ENCODE data around the gene RFC4.

DNA sequence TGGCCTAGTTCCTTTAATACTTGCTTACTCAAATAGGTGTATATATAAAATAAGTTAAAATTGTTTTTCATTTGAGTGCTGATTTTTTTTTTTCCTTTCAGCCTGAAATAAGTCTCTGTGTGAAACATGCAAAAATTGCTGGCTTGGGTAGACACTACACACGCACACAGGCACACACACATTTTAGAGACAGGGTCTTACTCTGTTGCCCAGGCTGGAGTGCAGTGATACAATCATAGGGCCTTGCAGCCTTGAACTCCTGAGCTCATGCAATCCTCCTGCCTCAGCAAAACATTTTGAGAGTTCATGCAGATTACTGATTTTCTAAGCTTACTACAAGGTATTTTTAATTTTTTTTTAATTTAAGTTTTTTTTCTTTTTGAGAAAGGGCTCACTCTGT, 12.7 kb upstream of the RFC4 start:
- TF ChIP-seq, protein P1, sequence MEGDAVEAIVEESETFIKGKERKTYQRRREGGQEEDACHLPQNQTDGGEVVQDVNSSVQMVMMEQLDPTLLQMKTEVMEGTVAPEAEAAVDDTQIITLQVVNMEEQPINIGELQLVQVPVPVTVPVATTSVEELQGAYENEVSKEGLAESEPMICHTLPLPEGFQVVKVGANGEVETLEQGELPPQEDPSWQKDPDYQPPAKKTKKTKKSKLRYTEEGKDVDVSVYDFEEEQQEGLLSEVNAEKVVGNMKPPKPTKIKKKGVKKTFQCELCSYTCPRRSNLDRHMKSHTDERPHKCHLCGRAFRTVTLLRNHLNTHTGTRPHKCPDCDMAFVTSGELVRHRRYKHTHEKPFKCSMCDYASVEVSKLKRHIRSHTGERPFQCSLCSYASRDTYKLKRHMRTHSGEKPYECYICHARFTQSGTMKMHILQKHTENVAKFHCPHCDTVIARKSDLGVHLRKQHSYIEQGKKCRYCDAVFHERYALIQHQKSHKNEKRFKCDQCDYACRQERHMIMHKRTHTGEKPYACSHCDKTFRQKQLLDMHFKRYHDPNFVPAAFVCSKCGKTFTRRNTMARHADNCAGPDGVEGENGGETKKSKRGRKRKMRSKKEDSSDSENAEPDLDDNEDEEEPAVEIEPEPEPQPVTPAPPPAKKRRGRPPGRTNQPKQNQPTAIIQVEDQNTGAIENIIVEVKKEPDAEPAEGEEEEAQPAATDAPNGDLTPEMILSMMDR (IDR thresholded peaks at IDR 0.05), result no peak
- TF ChIP-seq POLR2A (IDR thresholded peaks at IDR 0.05), result no peak

Data from tibial nerve (tissue), 3 donors.